HG03378 (cell line): Measurements from ENCODE around the gene NUDT3.
"Not testable (repeated sequence)": the region's sequence is repeated elsewhere in the genome, so short reads cannot be mapped to it uniquely, and the experiment has no call there.

Experiments
- ATAC-seq: cut with Tn5 transposase; IDR thresholded peaks from one replicate; pipeline ENCODE4 v1.9.1; 2021; ENCODE audit warnings: mild to moderate bottlenecking, moderate library complexity; ENCODE audit not compliant: unreplicated experiment

NUDT3 gene

GRCh38 chr6:34392497-34393190 is at the start of gene NUDT3:
Gene NUDT3, minus strand, starts transcription at chr6:34392669. Its CDS starts 307 bp downstream, at chr6:34392362.
- peak; percentile 64 for ATAC-seq

DNA sequence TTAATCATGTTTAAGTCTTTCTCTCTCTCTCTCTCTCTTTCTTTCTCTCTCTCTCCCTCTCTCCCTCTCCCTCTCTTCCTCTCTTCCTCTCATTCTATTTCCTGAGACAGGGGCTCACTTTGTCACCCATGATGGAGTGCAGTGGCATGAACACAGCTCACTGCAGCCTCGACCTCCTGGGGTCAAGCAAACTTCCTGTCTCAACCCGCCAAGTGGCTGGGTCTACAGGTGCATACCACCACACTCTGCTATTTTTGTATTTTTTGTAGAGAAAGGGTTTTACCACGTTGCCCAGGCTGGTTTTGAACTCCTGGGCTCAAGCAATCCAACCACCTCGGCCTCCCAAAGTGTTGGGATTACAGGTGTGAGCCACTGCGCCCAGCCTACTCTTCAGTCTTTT is 49.1 kb upstream of the NUDT3 start:
- no peak for ATAC-seq

- no peak for ATAC-seq
Measured at GRCh38 chr6:34439442-34439841, 47.0 kb upstream of the NUDT3 start.

GRCh38 chr6:34438705-34439104 is 46.2 kb upstream of the NUDT3 start:
- ATAC-seq = no peak

GRCh38 chr6:34437644-34437970 is 45.1 kb upstream of the NUDT3 start:
- no peak for ATAC-seq

GRCh38 chr6:34436803-34437643 is 44.6 kb upstream of the NUDT3 start:
- no peak for ATAC-seq

DNA sequence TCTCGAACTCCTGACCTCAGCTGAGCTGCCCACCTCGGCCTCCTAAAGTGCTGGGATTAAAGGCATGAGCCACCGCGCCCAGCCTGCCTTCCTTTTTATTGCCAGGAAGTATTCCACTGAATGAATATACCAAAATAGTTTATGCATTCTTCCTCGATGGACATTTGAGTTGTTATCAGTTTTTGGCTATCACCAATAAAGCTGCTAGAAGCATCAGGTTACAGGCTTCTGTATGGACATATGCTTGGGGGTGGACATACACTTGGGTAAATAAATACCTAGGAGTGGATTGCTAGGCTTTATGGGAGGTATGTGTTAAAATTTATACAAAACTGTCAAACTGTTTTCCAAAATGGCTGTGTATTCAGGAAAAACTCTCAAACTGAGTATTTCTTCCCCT is 43.4 kb upstream of the NUDT3 start:
- ATAC-seq = no peak

DNA sequence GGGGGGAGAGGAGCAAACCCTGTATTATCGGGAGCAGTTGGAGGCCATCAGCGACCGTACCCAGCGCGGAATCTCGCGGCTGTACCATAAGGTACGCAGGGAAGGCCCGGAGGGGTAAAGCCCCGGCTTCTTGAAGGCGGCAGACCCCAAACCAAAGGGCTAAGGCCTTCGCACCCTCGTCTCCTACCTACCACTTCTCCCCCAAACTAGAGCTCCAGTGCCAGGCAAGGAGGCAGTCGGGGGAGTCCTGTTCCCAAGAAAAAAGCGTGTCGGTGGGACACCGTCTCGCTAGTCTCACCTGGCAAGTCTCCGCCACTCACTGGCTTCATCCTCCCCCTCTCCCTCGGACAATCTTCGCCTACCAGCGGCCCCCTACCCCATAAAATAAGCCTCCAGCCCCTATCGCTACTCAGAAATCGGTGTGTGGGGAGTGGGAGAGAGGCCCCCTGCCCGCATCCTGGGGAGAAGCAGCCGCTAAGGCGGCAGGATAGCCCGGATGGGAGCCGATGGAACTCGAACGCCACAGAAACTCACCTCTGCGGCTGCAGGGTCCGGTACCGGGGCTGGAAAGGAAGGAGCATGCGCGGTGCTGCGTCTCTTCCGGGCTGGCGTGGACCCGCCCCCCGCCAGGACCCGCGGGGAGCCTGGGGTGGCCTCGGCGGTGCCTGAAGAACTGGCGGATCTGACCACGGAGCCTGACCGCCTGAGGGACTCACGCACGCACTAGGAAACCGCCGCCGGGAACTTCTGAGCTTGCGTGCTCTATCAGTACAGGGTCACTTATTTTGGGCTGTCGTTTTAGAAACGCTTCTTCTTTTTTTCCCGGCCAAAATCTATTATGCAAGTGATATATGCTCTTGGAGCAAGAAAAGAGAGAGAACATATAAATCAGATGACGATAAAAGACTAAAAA is 33.3 kb upstream of the NUDT3 start, which contains the start of gene RPS10:
Gene RPS10 (minus strand): TSS at position 572 of the 913 bp plus-strand sequence. CDS start 848 bp downstream, outside the sequence.
- ATAC-seq = peak; percentile 62

DNA sequence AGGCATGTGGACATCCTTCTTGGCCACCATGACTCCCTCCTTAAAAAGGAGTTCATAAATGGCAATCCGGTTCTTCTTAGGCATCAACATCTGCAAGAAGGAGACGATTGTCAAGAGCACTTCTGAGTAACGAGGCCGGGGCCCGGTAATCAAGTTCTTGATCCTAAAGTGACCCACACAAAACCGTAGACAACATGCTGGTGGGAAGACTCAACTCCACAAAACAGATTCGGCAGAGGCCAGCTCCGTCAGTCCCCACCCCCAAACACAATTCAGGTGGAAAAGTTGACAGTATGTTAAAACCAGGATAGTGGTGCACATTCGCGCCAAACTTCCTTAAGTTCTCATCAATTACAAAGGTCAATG is 32.6 kb upstream of the NUDT3 start:
- ATAC-seq = no peak

- no peak for ATAC-seq
Measured at GRCh38 chr6:34424200-34425131, 32.0 kb upstream of the NUDT3 start.

GRCh38 chr6:34423254-34423653 is 30.8 kb upstream of the NUDT3 start:
- ATAC-seq = no peak

DNA sequence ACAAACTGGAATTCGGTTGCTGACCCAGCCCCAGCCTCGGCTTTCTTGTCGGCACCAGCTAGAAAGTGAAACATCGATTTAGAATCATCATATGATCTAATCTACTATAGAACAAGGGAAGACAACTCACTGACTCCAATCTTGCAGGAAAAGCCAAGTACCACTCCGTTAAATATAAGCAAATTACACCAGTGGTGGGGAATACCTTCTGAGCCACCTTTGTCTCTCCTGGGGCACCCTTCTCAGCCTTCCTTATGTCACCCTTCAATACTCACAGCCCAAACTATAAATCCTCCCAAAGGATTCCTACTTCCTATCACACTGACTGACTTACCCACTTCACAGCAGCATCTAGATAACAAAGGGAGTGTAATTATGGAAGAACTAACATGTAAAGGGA is 25.9 kb upstream of the NUDT3 start:
- ATAC-seq = no peak

DNA sequence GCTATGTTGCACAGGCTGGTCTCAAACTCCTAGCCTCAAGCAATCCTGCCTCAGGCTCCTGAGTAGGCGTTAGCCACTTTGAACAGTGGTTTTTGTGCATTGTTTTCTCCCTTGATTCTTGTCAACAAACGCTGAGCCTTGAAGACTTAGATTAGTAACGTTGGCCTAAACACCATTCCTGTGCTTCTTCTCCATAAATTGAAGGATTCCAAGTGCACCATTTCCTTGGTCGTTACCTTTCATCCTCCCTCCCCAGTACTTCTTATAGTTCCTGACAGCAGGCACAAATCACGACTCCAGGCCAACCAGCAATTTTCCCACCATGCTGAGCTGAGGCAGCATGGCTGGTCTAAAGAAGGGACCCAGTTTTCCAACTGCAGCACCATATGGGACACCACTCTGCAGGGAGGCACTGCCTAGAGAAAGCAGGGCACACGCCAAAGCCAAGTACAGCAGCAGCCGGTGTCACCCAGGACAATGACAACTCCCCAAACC is 24.5 kb upstream of the NUDT3 start:
- no peak for ATAC-seq

DNA sequence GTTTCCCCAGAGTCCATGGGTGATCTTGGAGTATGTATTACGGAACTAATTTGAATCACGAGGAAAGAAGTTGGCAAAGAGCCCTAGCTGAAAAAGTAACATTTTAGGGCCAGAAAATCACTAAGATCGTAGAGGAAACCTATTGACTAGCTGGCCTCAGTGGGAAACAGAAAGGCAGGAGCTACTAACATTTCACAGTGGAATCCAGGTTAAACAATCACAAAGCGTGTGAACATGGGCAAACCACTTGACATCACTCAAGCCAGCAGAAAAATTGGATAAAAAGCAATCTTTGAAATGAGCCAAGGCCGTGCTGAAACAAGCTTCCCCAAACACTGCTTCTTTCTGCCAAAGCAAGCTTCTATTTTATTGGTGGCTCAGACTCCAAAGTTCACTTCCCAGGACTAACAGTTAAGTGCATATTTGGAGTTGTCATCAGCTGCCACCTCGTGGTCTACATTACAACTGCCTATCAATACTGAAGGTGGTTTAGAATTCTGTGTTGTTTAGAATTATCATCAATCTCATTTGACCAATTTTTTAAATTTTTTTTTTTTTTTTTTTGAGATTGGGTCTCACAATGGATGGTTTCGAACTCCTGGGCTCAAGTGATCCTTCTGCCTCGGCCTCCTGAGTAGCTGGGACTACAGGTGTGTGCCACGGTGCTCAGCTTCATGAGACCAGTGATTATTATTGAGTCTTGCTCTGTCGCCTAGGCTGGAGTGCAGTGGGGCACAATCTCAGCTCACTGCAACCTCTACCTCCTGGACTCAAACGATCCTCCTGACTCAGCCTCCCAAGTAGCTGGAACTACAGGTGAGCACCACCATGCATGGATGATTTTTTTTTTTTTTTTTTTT is 22.8 kb upstream of the NUDT3 start:
- ATAC-seq = no peak

- no peak for ATAC-seq
Measured at GRCh38 chr6:34412643-34413214, 20.3 kb upstream of the NUDT3 start.

- no peak for ATAC-seq
Measured at GRCh38 chr6:34412016-34412415, 19.5 kb upstream of the NUDT3 start.

- not testable (repeated sequence) for ATAC-seq
Measured at GRCh38 chr6:34407915-34408314, 15.4 kb upstream of the NUDT3 start.

DNA sequence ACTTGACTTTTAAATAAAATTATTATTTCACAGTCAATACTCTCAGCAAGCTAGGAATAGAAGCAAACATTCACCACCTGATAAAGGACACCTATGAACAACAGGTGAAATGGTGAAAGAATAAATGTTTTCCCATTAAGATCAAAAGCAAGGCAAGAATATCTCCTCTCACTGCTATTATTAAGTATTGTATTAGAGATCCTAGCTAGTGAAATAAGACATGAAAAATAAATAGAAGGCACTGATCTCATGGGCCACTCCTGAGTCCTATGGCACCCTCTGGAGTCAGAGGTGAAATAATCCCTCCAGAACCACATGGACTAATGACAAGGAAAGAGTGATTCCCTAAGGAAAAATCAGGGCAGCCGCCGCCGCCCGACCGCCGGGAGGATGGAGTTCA is 4.0 kb upstream of the NUDT3 start:
- ATAC-seq = no peak

- ATAC-seq = no peak
Measured at GRCh38 chr6:34393966-34394305, 1.5 kb upstream of the NUDT3 start.
